IPS-20b (cell line): ENCODE data around the gene FCRLB.

Source experiments
- H3K27ac ChIP-seq: one replicate; pipeline ENCODE4 v1.5.1; 2013; ENCODE audit warnings: low read length
- H3K27me3 ChIP-seq: 2 replicates; pipeline ENCODE4 v1.6.1; 2013; ENCODE audit warnings: mild to moderate bottlenecking, low read length, inconsistent platforms; ENCODE audit not compliant: insufficient read depth
- H3K36me3 ChIP-seq: 2 replicates; pipeline ENCODE4 v1.6.1; 2013; ENCODE audit warnings: low read depth, mild to moderate bottlenecking, inconsistent platforms, low read length, moderate library complexity; ENCODE audit not compliant: insufficient read depth
- H3K4me1 ChIP-seq: 2 replicates; pipeline ENCODE4 v1.6.1; 2013; ENCODE audit warnings: mild to moderate bottlenecking, control low read depth, inconsistent platforms, low read length, moderate library complexity; ENCODE audit not compliant: insufficient read depth
- H3K4me3 ChIP-seq: 2 replicates; pipeline ENCODE4 v1.5.1; 2013; ENCODE audit warnings: mild to moderate bottlenecking, low read length, inconsistent platforms
- H3K9ac ChIP-seq: 2 replicates; pipeline ENCODE4 v1.6.1; 2013; ENCODE audit warnings: low read depth, mild to moderate bottlenecking, inconsistent platforms, low read length, moderate library complexity
- H3K9me3 ChIP-seq: 2 replicates; pipeline ENCODE4 v1.6.1; 2013; ENCODE audit warnings: mild to moderate bottlenecking, low read depth, low read length, inconsistent platforms; ENCODE audit not compliant: insufficient read depth

The FCRLB gene

DNA sequence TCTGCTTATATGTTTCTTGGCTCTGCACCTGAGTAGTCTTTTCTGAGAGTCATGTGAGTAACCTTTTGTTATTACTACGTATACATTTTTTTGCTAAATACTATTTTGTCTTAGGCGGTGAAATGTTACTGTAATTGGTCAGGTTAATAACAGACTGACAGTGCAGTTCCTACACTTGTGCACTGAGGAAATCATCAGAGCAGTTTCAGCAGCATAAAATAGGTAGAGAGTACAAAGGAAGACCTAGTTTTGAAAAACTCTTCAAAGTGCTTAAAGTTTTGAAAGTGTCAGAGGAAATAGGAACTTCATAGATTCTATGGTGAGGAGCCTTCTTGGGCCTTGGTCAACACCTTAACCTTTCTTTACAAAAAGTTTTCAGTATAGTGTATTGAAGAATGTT lies 55.9 kb downstream of the FCRLB start:
- no peaks in the 10 kb centered on the region for H3K27me3 ChIP-seq
- no peak overlapping the region for H3K4me3 ChIP-seq
- no peaks in the 10 kb centered on the region for H3K4me1 ChIP-seq
- H3K27ac ChIP-seq, result no peak overlapping the region
- no peaks in the 10 kb centered on the region for H3K9me3 ChIP-seq
- H3K9ac ChIP-seq, result no peak overlapping the region
- H3K36me3 ChIP-seq, result no peaks in the 10 kb centered on the region
